ENCODE data around the gene CCDC148. TPM values are rescaled to one million over a fixed set of nuclear protein-coding genes. Genes with fewer than 3 reads are reported as not detected.

Gene CCDC148
- total and polyA plus RNA-seq, 2 donors (not counting 1 experiment from before 2014, with no cell fraction given), result not detected

- Mint-ChIP-seq H3K4me3 (no peak overlapping the region), H3K9me3 (ENCODE audit: insufficient read depth) (no peaks in the 10 kb centered on the region), H3K27ac (no peak overlapping the region), H3K4me1 (no peaks in the 10 kb centered on the region), H3K27me3 (no peaks in the 10 kb centered on the region)
- no peak overlapping the region for H3K4me3 ChIP-seq (ENCODE audit: control extremely low read depth in 1 of 5, extremely low read depth in 1 of 5, insufficient read depth in 1 of 5, low read depth in 2 of 5, low read length in 4 of 5)
- TF ChIP-seq CTCF (IDR thresholded peaks at IDR 0.05), result no peak
- TF ChIP-seq EZH2 (IDR thresholded peaks at IDR 0.05; ENCODE audit: borderline replicate concordance, insufficient read depth, low read depth, low read length, poor library complexity, severe bottlenecking), result no peak
- no peak for DNase-seq
- intact Hi-C loops (cut with micrococcal nuclease), result no loop called here
- H3K27ac ChIP-seq (ENCODE audit: low read length in 2 of 2), result no peak overlapping the region
- no peak for ATAC-seq (ENCODE audit: low read depth)
- no peaks in the 10 kb centered on the region for H3K27me3 ChIP-seq (replicated peaks in 1 of 4; ENCODE audit: control extremely low read depth in 1 of 4, control insufficient read depth in 3 of 4, insufficient read depth in 4 of 4, low read length in 3 of 4)
- no peaks in the 10 kb centered on the region for H3K4me1 ChIP-seq (ENCODE audit: control insufficient read depth in 2 of 2, insufficient read depth in 2 of 2, low read length in 2 of 2)
- no peaks in the 10 kb centered on the region for H3K79me2 ChIP-seq (ENCODE audit: control insufficient read depth, insufficient read depth, low read length)
- no peak overlapping the region for H3K4me2 ChIP-seq (replicated peaks; ENCODE audit: low read depth, low read length, poor library complexity, severe bottlenecking)
- no peak overlapping the region for H2AFZ ChIP-seq (ENCODE audit: insufficient read depth, low read depth, low read length, poor library complexity, severe bottlenecking)
- WGBS (ENCODE audit: insufficient coverage), result no CpG with 5 or more reads among the region's 1 CpG
- no peaks in the 10 kb centered on the region for H4K20me1 ChIP-seq (ENCODE audit: control insufficient read depth, insufficient read depth, low read length, poor library complexity, severe bottlenecking)
- ChIA-PET CTCF (no interaction called here), POLR2A (no interaction called here)
- H3K9me3 ChIP-seq (ENCODE audit: control extremely low read depth in 1 of 3, control insufficient read depth in 2 of 3, insufficient read depth in 1 of 3, low read length in 2 of 3), result no peaks in the 10 kb centered on the region
- H3K36me3 ChIP-seq (replicated peaks in 1 of 2; ENCODE audit: control extremely low read depth in 1 of 2, control insufficient read depth in 1 of 2, extremely low read depth in 1 of 2, insufficient read depth in 2 of 2, low read length in 1 of 2), result no peaks in the 10 kb centered on the region
- no peak overlapping the region for H3K9ac ChIP-seq (ENCODE audit: low read length)
These were observed 40.9 kb upstream of the CCDC148 start for GRCh38 chr2:158497486-158497885.

- no peak for DNase-seq
- POLR2A ChIA-PET, result no interaction called here
- no peak overlapping the region for H2AFZ ChIP-seq (ENCODE audit: insufficient read depth, low read depth, low read length, poor library complexity, severe bottlenecking)
- H3K27ac Mint-ChIP-seq, result no peak overlapping the region
- WGBS (ENCODE audit: insufficient coverage), result 100% methylated on average over 2 of the region's 3 CpGs
- H3K36me3 ChIP-seq (replicated peaks in 1 of 2; ENCODE audit: control extremely low read depth in 1 of 2, control insufficient read depth in 1 of 2, extremely low read depth in 1 of 2, insufficient read depth in 2 of 2, low read length in 1 of 2), result no peaks in the 10 kb centered on the region
- no peaks in the 10 kb centered on the region for H3K79me2 ChIP-seq (ENCODE audit: control insufficient read depth, insufficient read depth, low read length)
- intact Hi-C loops (cut with micrococcal nuclease), result no loop called here
- H3K27ac ChIP-seq (ENCODE audit: low read length in 2 of 2), result no peak overlapping the region
- ATAC-seq (ENCODE audit: low read depth), result no peak
- no peak overlapping the region for H3K9ac ChIP-seq (ENCODE audit: low read length)
- H3K4me2 ChIP-seq (replicated peaks; ENCODE audit: low read depth, low read length, poor library complexity, severe bottlenecking), result no peak overlapping the region
- no peaks in the 10 kb centered on the region for H3K4me1 Mint-ChIP-seq
- H3K27me3 Mint-ChIP-seq, result no peaks in the 10 kb centered on the region
- H3K27me3 ChIP-seq (replicated peaks in 1 of 4; ENCODE audit: control extremely low read depth in 1 of 4, control insufficient read depth in 3 of 4, insufficient read depth in 4 of 4, low read length in 3 of 4), result no peaks in the 10 kb centered on the region
- no peak for TF ChIP-seq EZH2 (IDR thresholded peaks at IDR 0.05; ENCODE audit: borderline replicate concordance, insufficient read depth, low read depth, low read length, poor library complexity, severe bottlenecking)
- no peak for TF ChIP-seq CTCF (IDR thresholded peaks at IDR 0.05)
- H3K4me3 ChIP-seq (ENCODE audit: control extremely low read depth in 1 of 5, extremely low read depth in 1 of 5, insufficient read depth in 1 of 5, low read depth in 2 of 5, low read length in 4 of 5), result no peak overlapping the region
- no peaks in the 10 kb centered on the region for H3K9me3 Mint-ChIP-seq (ENCODE audit: insufficient read depth)
- no peaks in the 10 kb centered on the region for H3K4me1 ChIP-seq (ENCODE audit: control insufficient read depth in 2 of 2, insufficient read depth in 2 of 2, low read length in 2 of 2)
- no peak overlapping the region for H3K4me3 Mint-ChIP-seq
- no peaks in the 10 kb centered on the region for H3K9me3 ChIP-seq (ENCODE audit: control extremely low read depth in 1 of 3, control insufficient read depth in 2 of 3, insufficient read depth in 1 of 3, low read length in 2 of 3)
- H4K20me1 ChIP-seq (ENCODE audit: control insufficient read depth, insufficient read depth, low read length, poor library complexity, severe bottlenecking), result no peaks in the 10 kb centered on the region
- CTCF ChIA-PET, result no interaction called here
These were observed 40.4 kb upstream of the CCDC148 start for GRCh38 chr2:158496986-158497385.
